Activated CD8-positive, alpha-beta T cell treated with anti-CD3 and anti-CD28 coated beads for 36 hours (primary cell): ENCODE results near the gene ANGEL2. TPM values are rescaled to one million over a fixed set of nuclear protein-coding genes. Genes with fewer than 3 reads are reported as not detected.

ENCODE experiments used
- ATAC-seq: fragments of 200-7000 bp; cut with Tn5 transposase; one replicate; pipeline ENCODE4 v1.10.0; 2021; ENCODE audit warnings: mild to moderate bottlenecking, moderate library complexity
- CTCF ChIA-PET: fragments of 350-600 bp; sonication (Branson Sonifier 250); formaldehyde crosslinking; loops from one replicate; lab custom pipeline; 2021; ENCODE audit warnings: antibody characterized with exemption; lab: Charles Lee
- POLR2A ChIA-PET: fragments of 350-600 bp; sonication (Branson Sonifier 250); formaldehyde crosslinking; loops from one replicate; lab custom pipeline; 2021; ENCODE audit warnings: antibody characterized with exemption; lab: Charles Lee
- DNase-seq: peaks from one replicate; pipeline ENCODE4 v3.0.0-alpha.2; 2020
- H3K27ac Mint-ChIP-seq: one replicate; pipeline ENCODE4 v1.8.0; 2021; ENCODE audit warnings: mild to moderate bottlenecking, mixed read lengths
- H3K27me3 Mint-ChIP-seq: one replicate; pipeline ENCODE4 v1.8.0; 2021; ENCODE audit warnings: mixed read lengths
- H3K36me3 Mint-ChIP-seq: one replicate; pipeline ENCODE4 v1.8.0; 2021; ENCODE audit warnings: low read depth, mixed read lengths
- H3K4me1 Mint-ChIP-seq: one replicate; pipeline ENCODE4 v1.8.0; 2021; ENCODE audit warnings: low read depth, mixed read lengths
- H3K4me3 Mint-ChIP-seq: one replicate; pipeline ENCODE4 v1.8.0; 2021; ENCODE audit warnings: mild to moderate bottlenecking, moderate library complexity, mixed read lengths
- H3K9me3 Mint-ChIP-seq: one replicate; pipeline ENCODE4 v1.8.0; 2021; ENCODE audit warnings: mixed read lengths
- CTCF ChIP-seq: fragments of 200-600 bp; IDR thresholded peaks from one replicate; pipeline ENCODE4 v1.8.0; 2022; ENCODE audit warnings: antibody characterized with exemption, mild to moderate bottlenecking
- intact Hi-C: fragments of 100-400 bp; cut with micrococcal nuclease; formaldehyde crosslinking; loops from one replicate; pipeline ENCODE4 v1.10.0; 2022
- total RNA-seq, 2 experiments: library from RNA; stranded (reverse); gene quantifications; one replicate each; pipeline ENCODE4 v1.2.3, GENCODE V29; 2021

The ANGEL2 gene
- total RNA-seq, 2 experiments from 2014 or later, result 41.1 to 44.2 TPM

GRCh38 chr1:212990276-212990675, 25.4 kb downstream of the ANGEL2 start:
- H3K27me3 Mint-ChIP-seq, result no peaks in the 10 kb centered on the region
- no peak for ATAC-seq
- CTCF ChIA-PET, result interaction anchor here (0.6 to 1.4 kb wide), 4 partner anchors 162 to 1665 kb away, joined by 3 to 4 read pairs (median 3); no protein-coding TSS in a partner anchor
- no peak for DNase-seq
- no peak overlapping the region for H3K4me3 Mint-ChIP-seq
- H3K27ac Mint-ChIP-seq, result no peak overlapping the region
- no peaks in the 10 kb centered on the region for H3K4me1 Mint-ChIP-seq
- no peaks in the 10 kb centered on the region for H3K9me3 Mint-ChIP-seq
- intact Hi-C loops, result no loop called here
- H3K36me3 Mint-ChIP-seq, result peaks cover 13% of the 10 kb centered on the region
- POLR2A ChIA-PET, result interaction anchor here (0.6 kb wide), 1 partner anchor 286 kb away, joined by 3 read pairs; no protein-coding TSS in a partner anchor
- TF ChIP-seq CTCF, result no peak

DNA sequence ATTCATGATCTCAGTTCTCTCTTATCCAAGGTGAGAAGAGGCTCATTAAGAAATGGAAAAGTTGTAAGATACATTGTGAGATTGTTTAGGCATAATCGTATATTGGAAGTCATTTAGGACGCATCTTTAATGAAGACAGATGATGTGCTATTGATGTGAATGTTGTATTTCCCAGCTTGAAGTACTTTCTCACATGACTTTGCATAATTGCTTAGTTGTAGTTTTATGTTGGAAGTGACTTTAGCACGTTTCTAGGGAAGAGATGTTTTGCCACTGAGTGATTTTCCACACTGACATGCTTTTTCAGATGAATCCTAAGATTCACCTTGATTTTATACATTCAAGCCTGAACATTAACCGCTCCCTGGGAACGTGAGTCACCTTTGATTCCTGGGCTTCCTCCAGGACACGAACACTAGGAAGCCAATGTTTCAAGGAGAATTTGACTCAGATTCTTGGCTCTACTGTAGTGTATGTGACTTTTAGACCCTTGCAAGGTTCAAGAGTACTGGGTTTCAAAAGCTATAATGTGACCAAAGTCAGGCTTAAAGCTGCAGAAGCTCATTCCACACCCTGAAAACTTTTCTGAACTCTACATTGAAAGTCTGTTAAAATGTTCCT, 27.9 kb downstream of the ANGEL2 start:
- no peak for TF ChIP-seq CTCF
- H3K9me3 Mint-ChIP-seq, result no peaks in the 10 kb centered on the region
- H3K4me1 Mint-ChIP-seq, result no peaks in the 10 kb centered on the region
- H3K27ac Mint-ChIP-seq, result no peak overlapping the region
- no peaks in the 10 kb centered on the region for H3K27me3 Mint-ChIP-seq
- POLR2A ChIA-PET, result no interaction called here
- intact Hi-C loops, result no loop called here
- H3K4me3 Mint-ChIP-seq, result no peak overlapping the region
- CTCF ChIA-PET, result interaction anchor here (1.0 to 4.0 kb wide), 3 partner anchors 8 to 530 kb away, joined by 3 to 30 read pairs (median 3); no protein-coding TSS in a partner anchor
- peaks cover 4% of the 10 kb centered on the region for H3K36me3 Mint-ChIP-seq
- ATAC-seq, result no peak
- no peak for DNase-seq

- H3K27me3 Mint-ChIP-seq, result no peaks in the 10 kb centered on the region
- H3K9me3 Mint-ChIP-seq, result no peaks in the 10 kb centered on the region
- DNase-seq (no peak), ATAC-seq (no peak)
- intact Hi-C loops, result no loop called here
- H3K36me3 Mint-ChIP-seq, result no peaks in the 10 kb centered on the region
- H3K4me1 Mint-ChIP-seq, result no peaks in the 10 kb centered on the region
- no peak for TF ChIP-seq CTCF
- no peak overlapping the region for H3K27ac Mint-ChIP-seq
- no peak overlapping the region for H3K4me3 Mint-ChIP-seq
- ChIA-PET CTCF (interaction anchor here (0.9 to 4.0 kb wide), 3 partner anchors 9 to 509 kb away, joined by 3 to 30 read pairs (median 3); no protein-coding TSS in a partner anchor), POLR2A (interaction anchor here (0.6 kb wide), 1 partner anchor 133 kb away, joined by 3 read pairs; no protein-coding TSS in a partner anchor)
These were observed 29.1 kb downstream of the ANGEL2 start for GRCh38 chr1:212986551-212986950.

- no peak for TF ChIP-seq CTCF
- peaks cover 5% of the 10 kb centered on the region for H3K4me1 Mint-ChIP-seq
- no peaks in the 10 kb centered on the region for H3K27me3 Mint-ChIP-seq
- H3K9me3 Mint-ChIP-seq, result no peaks in the 10 kb centered on the region
- ChIA-PET CTCF (interaction anchor here (1.0 to 4.0 kb wide), 3 partner anchors 11 to 17 kb away, joined by 3 to 30 read pairs (median 3); no protein-coding TSS in a partner anchor), POLR2A (interaction anchor here (0.8 kb wide), 1 partner anchor 9 kb away, joined by 3 read pairs; no protein-coding TSS in a partner anchor)
- no peak overlapping the region for H3K4me3 Mint-ChIP-seq
- intact Hi-C loops, result no loop called here
- H3K27ac Mint-ChIP-seq, result no peak overlapping the region
- DNase-seq, result no peak
- ATAC-seq, result no peak
- no peaks in the 10 kb centered on the region for H3K36me3 Mint-ChIP-seq
These were observed 31.0 kb downstream of the ANGEL2 start for GRCh38 chr1:212984522-212985291.
